ENCODE measurements around the gene MINK1.

Gene MINK1

GRCh38 chr17:4932756-4933155, 99.6 kb downstream of the MINK1 start:
- Mint-ChIP-seq H3K36me3 (no peaks in the 10 kb centered on the region), H3K27ac (no peak overlapping the region), H3K4me1 (ENCODE audit: low read depth) (peaks cover 22% of the 10 kb centered on the region), H3K9me3 (ENCODE audit: low read depth) (no peaks in the 10 kb centered on the region), H3K4me3 (no peak overlapping the region), H3K27me3 (no peaks in the 10 kb centered on the region)

DNA sequence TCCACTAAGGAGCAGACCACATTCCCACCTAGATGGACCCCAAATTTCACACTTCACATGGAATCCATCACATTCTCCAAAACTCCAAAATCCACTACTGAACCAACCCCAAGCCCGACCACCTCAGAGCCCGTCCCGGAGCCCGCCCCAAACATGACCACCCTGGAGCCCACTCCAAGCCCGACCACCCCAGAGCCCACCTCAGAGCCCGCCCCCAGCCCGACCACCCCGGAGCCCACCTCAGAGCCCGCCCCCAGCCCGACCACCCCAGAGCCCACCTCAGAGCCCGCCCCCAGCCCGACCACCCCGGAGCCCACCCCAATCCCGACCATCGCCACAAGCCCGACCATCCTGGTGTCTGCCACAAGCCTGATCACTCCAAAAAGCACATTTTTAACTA, 100.5 kb downstream of the MINK1 start:
- Mint-ChIP-seq H3K27ac (peak overlapping the region; percentile 34), H3K36me3 (no peaks in the 10 kb centered on the region), H3K4me3 (peak overlapping the region; percentile 38), H3K4me1 (ENCODE audit: low read depth) (peaks cover 28% of the 10 kb centered on the region), H3K9me3 (ENCODE audit: low read depth) (no peaks in the 10 kb centered on the region), H3K27me3 (no peaks in the 10 kb centered on the region)

DNA sequence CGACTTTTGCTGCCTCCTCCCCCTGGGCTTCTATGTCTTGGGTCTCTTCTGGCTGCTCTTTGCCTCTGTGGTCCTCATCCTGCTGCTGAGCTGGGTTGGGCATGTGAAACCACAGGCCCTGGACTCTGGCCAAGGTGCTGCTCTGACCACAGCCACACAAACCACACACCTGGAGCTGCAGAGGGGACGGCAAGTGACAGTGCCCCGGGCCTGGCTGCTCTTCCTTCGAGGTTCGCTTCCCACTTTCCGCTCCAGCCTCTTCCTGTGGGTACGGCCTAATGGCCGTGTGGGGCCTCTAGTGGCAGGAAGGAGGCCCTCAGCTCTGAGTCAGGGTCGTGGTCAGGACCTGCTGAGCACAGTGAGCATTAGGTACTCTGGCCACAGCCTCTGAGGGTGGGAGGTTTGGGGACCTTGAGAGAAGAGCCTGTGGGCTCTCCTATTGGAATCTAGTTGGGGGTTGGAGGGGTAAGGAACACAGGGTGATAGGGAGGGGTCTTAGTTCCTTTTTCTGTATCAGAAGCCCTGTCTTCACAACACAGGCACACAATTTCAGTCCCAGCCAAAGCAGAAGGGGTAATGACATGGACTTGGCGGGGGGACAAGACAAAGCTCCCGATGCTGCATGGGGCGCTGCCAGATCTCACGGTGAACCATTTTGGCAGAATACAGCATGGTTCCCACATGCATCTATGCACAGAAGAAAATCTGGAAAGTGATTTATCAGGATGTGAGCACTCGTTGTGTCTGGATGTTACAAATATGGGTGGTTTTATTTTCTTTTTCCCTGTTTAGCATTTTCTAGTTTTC, 101.2 kb downstream of the MINK1 start:
- peak overlapping the region; percentile 38 for H3K4me3 Mint-ChIP-seq
- H3K9me3 Mint-ChIP-seq (ENCODE audit: low read depth) = no peaks in the 10 kb centered on the region
- no peaks in the 10 kb centered on the region for H3K36me3 Mint-ChIP-seq
- peaks cover 33% of the 10 kb centered on the region for H3K4me1 Mint-ChIP-seq (ENCODE audit: low read depth)
- H3K27ac Mint-ChIP-seq = peak overlapping the region; percentile 34
- H3K27me3 Mint-ChIP-seq = no peaks in the 10 kb centered on the region

GRCh38 chr17:4935650-4936049, 102.5 kb downstream of the MINK1 start:
- no peak overlapping the region for H3K4me3 Mint-ChIP-seq
- H3K27ac Mint-ChIP-seq = no peak overlapping the region
- H3K36me3 Mint-ChIP-seq = no peaks in the 10 kb centered on the region
- H3K9me3 Mint-ChIP-seq (ENCODE audit: low read depth) = no peaks in the 10 kb centered on the region
- no peaks in the 10 kb centered on the region for H3K27me3 Mint-ChIP-seq
- H3K4me1 Mint-ChIP-seq (ENCODE audit: low read depth) = peaks cover 33% of the 10 kb centered on the region

GRCh38 chr17:4936436-4936835, 103.3 kb downstream of the MINK1 start:
- H3K4me1 Mint-ChIP-seq (ENCODE audit: low read depth) = peaks cover 37% of the 10 kb centered on the region
- no peak overlapping the region for H3K27ac Mint-ChIP-seq
- H3K9me3 Mint-ChIP-seq (ENCODE audit: low read depth) = no peaks in the 10 kb centered on the region
- no peaks in the 10 kb centered on the region for H3K27me3 Mint-ChIP-seq
- peak overlapping the region; percentile 12 for H3K4me3 Mint-ChIP-seq
- H3K36me3 Mint-ChIP-seq = no peaks in the 10 kb centered on the region

DNA sequence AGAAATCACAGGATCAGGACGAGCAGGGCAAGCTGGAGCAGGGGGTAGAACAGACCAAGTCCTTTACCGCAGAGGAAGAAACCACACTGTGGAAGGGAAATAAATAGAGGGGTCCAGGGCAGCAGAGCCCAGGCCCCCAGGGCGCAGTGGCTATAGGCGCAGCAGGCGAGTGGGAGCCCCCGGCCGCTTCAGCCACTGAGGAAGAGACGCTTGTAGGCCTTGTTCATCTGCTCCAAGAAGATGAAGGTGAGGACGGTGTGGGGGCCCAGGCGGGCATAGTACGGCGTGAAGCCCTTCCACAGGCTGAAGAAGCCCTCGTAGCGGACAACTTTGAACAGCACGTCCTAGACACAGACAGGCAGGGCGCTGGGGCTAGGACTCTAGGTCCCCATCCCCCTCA, 104.4 kb downstream of the MINK1 start:
- H3K27me3 Mint-ChIP-seq = no peaks in the 10 kb centered on the region
- peak overlapping the region; percentile 96 for H3K4me3 Mint-ChIP-seq
- H3K9me3 Mint-ChIP-seq (ENCODE audit: low read depth) = no peaks in the 10 kb centered on the region
- peaks cover 3% of the 10 kb centered on the region for H3K36me3 Mint-ChIP-seq
- H3K27ac Mint-ChIP-seq = no peak overlapping the region
- H3K4me1 Mint-ChIP-seq (ENCODE audit: low read depth) = peaks cover 49% of the 10 kb centered on the region

DNA sequence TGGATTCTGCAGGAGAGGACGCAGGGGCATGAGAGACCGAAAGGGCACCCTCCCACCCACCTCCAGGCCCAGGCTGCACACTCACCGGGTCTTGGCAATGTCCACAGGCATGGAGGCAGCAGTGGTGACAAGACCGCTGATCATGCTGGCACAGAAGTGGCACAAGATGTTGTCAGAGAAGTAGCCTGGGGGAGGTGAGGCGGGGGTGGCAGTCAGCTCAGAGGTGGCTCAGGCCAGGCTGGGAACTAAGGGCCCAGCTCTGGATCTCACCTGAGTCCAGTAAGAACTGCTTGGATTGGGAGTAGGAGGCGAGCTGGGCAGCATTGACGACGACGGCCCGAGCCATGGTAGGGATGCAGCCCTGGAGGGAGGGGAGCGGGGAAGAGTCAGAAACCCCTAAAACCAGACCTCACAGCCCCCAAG, 104.9 kb downstream of the MINK1 start:
- no peaks in the 10 kb centered on the region for H3K27me3 Mint-ChIP-seq
- H3K27ac Mint-ChIP-seq = peak overlapping the region; percentile 96
- H3K9me3 Mint-ChIP-seq (ENCODE audit: low read depth) = no peaks in the 10 kb centered on the region
- H3K4me1 Mint-ChIP-seq (ENCODE audit: low read depth) = peaks cover 54% of the 10 kb centered on the region
- H3K4me3 Mint-ChIP-seq = peak overlapping the region; percentile 96
- H3K36me3 Mint-ChIP-seq = peaks cover 5% of the 10 kb centered on the region

DNA sequence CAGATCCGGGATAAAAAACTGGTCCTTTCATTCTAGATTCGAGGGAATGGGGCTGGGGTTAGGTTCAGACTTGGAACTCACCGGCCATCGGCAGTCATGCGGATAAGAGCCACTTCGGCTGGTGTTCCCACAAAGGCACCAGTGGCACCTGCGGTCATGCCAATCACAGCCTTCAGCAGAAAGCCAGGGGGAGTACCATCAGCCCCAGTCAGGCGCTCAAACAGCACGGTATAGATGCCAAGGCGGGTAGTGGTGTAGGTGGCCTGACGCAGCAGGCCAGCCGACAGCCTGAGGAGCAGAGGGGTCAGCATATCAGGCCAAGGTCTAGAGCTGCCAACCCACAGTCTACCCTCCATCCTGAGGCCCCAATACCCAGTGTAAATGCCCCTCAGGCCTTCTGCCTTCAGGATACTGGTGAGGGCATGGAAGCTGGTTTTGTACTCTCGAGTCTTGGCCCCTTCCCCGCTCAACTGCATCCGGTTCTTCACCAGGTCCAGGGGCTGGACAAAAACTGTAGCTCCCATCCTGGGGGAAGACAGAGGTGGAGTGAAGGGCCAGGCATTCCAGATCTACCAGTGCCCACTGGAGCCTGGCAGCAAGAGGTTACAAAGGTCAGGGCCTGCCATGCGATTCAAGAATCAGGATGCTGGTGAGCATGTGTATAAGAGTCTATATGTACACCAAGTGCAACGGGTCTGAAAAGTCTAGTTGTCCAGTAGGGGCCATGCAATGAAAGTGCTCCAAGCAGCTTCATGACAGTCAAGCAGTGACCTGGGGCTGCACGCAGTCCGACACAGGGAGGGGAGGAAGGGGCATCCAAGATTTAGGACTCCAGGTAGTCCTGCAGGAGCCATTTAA, 105.8 kb downstream of the MINK1 start:
- Mint-ChIP-seq H3K4me3 (peak overlapping the region; percentile 96), H3K27ac (peak overlapping the region; percentile 96), H3K4me1 (ENCODE audit: low read depth) (peaks cover 55% of the 10 kb centered on the region), H3K9me3 (ENCODE audit: low read depth) (no peaks in the 10 kb centered on the region), H3K27me3 (no peaks in the 10 kb centered on the region), H3K36me3 (peaks cover 6% of the 10 kb centered on the region)

GRCh38 chr17:4939546-4939795, 106.3 kb downstream of the MINK1 start:
- H3K36me3 Mint-ChIP-seq = peaks cover 6% of the 10 kb centered on the region
- no peaks in the 10 kb centered on the region for H3K9me3 Mint-ChIP-seq (ENCODE audit: low read depth)
- peak overlapping the region; percentile 96 for H3K4me3 Mint-ChIP-seq
- H3K27ac Mint-ChIP-seq = peak overlapping the region; percentile 96
- H3K27me3 Mint-ChIP-seq = no peaks in the 10 kb centered on the region
- H3K4me1 Mint-ChIP-seq (ENCODE audit: low read depth) = peaks cover 55% of the 10 kb centered on the region

DNA sequence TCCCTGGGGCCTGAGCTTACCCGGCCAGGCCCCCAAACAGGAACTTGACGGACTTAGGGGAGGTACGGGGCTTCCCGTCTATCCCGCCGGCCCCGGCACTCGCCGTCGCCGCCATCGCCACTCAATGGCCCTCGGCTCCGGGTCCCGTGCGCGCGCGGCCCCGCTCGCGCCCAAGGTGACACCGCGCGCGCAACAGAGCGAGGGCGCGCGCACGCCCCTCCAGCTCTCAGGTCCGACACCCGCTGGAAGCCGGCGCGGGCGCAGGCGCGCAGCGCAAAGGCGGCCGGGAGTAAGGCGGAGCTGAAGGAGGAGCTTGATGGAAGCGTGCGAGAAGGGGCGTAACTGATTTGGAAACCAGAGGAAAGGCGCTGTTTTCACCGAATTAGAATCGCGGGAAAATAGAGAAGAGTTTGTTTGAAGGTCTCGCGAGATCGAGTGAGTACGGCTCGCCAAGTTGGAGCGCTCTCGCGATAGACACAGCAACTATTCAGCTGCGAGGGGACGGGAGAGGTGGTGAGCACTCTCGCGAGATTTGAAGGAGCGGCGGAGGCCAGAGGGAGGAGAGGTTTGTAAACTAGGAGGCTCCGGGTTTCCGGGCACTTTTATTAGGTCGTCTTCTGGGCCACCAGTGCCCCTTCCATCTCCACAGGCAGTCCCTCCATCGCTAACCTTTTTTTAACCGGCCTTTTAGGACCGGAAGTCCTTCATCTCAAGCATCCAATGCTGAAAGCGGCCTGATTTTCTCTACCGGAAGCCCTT, 106.8 kb downstream of the MINK1 start, which contains the start of the genes RNF167 and SLC25A11:
Gene RNF167 (plus strand): TSS at position 473 of the 759 bp plus-strand sequence. CDS start 642 bp downstream, outside the sequence.
Gene SLC25A11 (minus strand): TSS at position 251 of the 759 bp plus-strand sequence. CDS start 136 bp downstream, at position 115.
- Mint-ChIP-seq H3K36me3 (peaks cover 7% of the 10 kb centered on the region), H3K27ac (peak within 1 kb of the TSS; percentile 99), H3K4me3 (peak within 1 kb of the TSS; percentile 96), H3K4me1 (ENCODE audit: low read depth) (peaks cover 57% of the 10 kb centered on the region), H3K27me3 (no peaks in the 10 kb centered on the region), H3K9me3 (ENCODE audit: low read depth) (no peaks in the 10 kb centered on the region)

DNA sequence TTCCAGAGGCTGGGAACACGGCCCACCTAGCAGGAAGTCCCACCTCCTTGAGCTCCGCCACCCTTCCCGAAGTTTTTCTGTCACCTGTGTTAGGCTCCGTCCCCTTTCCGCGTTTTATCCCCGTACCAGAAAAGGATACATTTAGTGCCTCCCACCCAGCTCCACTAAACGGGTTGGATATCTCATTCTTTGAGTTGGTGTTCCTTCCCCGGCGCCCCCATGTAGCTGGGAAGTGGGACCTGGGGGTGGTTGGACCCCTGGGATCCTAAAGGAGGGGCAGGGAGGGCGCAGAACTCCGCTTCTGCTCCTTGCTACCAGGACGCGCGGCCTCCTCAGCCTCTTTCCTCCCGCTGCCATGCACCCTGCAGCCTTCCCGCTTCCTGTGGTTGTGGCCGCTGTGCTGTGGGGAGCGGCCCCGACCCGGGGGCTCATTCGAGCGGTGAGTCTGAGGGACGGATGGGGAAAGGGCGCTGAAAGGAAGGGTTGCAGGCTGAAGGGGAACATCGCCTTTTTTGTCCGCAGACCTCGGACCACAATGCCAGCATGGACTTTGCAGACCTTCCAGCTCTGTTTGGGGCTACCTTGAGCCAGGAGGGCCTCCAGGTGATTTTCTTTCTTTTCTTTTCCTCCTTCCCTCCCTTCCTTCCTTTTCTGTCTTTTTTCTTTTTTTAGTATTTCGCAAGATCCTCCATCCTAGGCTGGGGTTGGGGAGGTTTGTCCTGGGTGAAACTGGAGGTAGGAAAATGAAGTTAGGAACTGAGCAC, 107.6 kb downstream of the MINK1 start:
- Mint-ChIP-seq H3K36me3 (peaks cover 13% of the 10 kb centered on the region), H3K4me3 (peak overlapping the region; percentile 96), H3K27ac (peak overlapping the region; percentile 99), H3K4me1 (ENCODE audit: low read depth) (peaks cover 65% of the 10 kb centered on the region), H3K27me3 (no peaks in the 10 kb centered on the region), H3K9me3 (ENCODE audit: low read depth) (no peaks in the 10 kb centered on the region)

DNA sequence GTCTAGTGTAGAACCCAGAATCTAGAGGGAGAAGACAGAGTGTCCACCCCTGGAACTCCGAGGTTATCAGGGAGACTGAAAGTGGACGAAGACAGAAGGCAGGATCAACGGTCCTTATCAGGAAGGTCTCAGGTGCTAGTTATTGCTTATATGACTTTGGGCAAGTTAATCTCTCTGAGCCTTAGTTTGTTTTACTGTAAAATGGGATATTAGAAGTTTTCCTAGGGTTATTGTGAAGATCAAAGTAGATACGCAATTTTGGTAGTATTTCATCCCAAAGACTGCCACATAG, 108.1 kb downstream of the MINK1 start:
- peaks cover 63% of the 10 kb centered on the region for H3K4me1 Mint-ChIP-seq (ENCODE audit: low read depth)
- peak overlapping the region; percentile 96 for H3K4me3 Mint-ChIP-seq
- H3K27me3 Mint-ChIP-seq = no peaks in the 10 kb centered on the region
- H3K36me3 Mint-ChIP-seq = peaks cover 14% of the 10 kb centered on the region
- H3K9me3 Mint-ChIP-seq (ENCODE audit: low read depth) = no peaks in the 10 kb centered on the region
- peak overlapping the region; percentile 99 for H3K27ac Mint-ChIP-seq

GRCh38 chr17:4942760-4943508, 109.8 kb downstream of the MINK1 start:
- peaks cover 60% of the 10 kb centered on the region for H3K4me1 Mint-ChIP-seq (ENCODE audit: low read depth)
- peak overlapping the region; percentile 56 for H3K4me3 Mint-ChIP-seq
- peaks cover 22% of the 10 kb centered on the region for H3K36me3 Mint-ChIP-seq

DNA sequence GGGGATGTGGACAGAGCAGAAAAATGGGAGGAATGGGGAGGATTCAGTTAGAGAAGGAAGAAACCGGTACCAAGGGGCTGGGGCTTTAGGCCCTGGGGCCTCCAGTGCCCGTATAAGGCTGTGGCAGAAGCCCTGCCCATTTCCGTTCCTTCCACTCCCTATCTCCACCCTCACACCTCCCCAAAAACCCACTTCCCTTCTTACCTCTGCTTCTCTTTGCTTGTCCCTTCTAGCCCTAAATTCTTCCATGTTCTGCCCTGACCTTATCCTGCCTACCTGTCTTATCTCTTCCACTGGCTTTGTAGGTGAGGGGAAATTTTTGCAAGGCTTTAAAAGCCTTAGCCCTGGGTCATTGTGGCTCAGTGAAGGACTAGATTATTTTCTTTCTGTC, 111.0 kb downstream of the MINK1 start:
- peak overlapping the region; percentile 97 for H3K4me3 Mint-ChIP-seq
- peaks cover 52% of the 10 kb centered on the region for H3K4me1 Mint-ChIP-seq (ENCODE audit: low read depth)
- H3K27me3 Mint-ChIP-seq = no peaks in the 10 kb centered on the region
- H3K36me3 Mint-ChIP-seq = peaks cover 22% of the 10 kb centered on the region
- H3K9me3 Mint-ChIP-seq (ENCODE audit: low read depth) = no peaks in the 10 kb centered on the region
- peak overlapping the region; percentile 99 for H3K27ac Mint-ChIP-seq

More at GRCh38 chr17:4942760-4943508, 109.8 kb downstream of the MINK1 start:
- Mint-ChIP-seq H3K9me3 (ENCODE audit: low read depth) (no peaks in the 10 kb centered on the region), H3K27ac (peak overlapping the region; percentile 99), H3K27me3 (no peaks in the 10 kb centered on the region)

Data from activated naive CD8-positive, alpha-beta T cell (primary cell).